A549 (cell line): ENCODE measurements around the gene CD3G. TPM values are rescaled to one million over a fixed set of nuclear protein-coding genes. Genes with fewer than 3 reads are reported as not detected.

Source experiments
- ATAC-seq, 2 experiments: fragments of 200-7000 bp in 1 of 2; fragments of >200 bp in 1 of 2; cut with Nextera tagmentation in 1 of 2; cut with Tn5 transposase in 1 of 2; 3 replicates each; pipeline versions ENCODE4 v1.8.0 to v1.9.1; 2018 to 2020; ENCODE audit warnings: mild to moderate bottlenecking in 1 of 2, moderate library complexity in 1 of 2
- CTCF ChIA-PET: fragments of 300-600 bp; sonication (Branson Sonifier 250); formaldehyde crosslinking; extraction: SDS; loops from one replicate; lab custom pipeline; 2021; ENCODE audit warnings: antibody characterized with exemption, inconsistent platforms; lab: Yijun Ruan, JAX
- POLR2A ChIA-PET: fragments of 350-600 bp; formaldehyde crosslinking; extraction: SDS; loops from one replicate; lab custom pipeline; 2021; ENCODE audit warnings: antibody characterized with exemption, inconsistent platforms; lab: Yijun Ruan, JAX
- DNase-seq, 2 experiments: peaks; one replicate each; pipeline versions ENCODE4 v3.0.0 to v3.0.0-alpha.2; 2011 to 2016; ENCODE audit warnings: low read depth in 1 of 2, low spot score in 1 of 2
- FAIRE-seq: peaks from 2 replicates; lab custom pipeline; 2011; peaks lifted over from hg19 to GRCh38; lab: Jason Lieb, UNC
- H3K27ac ChIP-seq, 2 experiments: fragments of >200 bp; sonication (Bioruptor Twin); formaldehyde crosslinking; 3 replicates each; pipeline ENCODE4 v1.5.1; 2016 to 2017
- H3K4me1 ChIP-seq: fragments of >200 bp; sonication (Bioruptor Twin); formaldehyde crosslinking; 3 replicates; pipeline ENCODE4 v1.6.1; 2016
- H3K4me2 ChIP-seq: fragments of >200 bp; sonication (Bioruptor Twin); formaldehyde crosslinking; 3 replicates; pipeline ENCODE4 v1.6.1; 2016
- H3K4me3 ChIP-seq: fragments of >200 bp; sonication (Bioruptor Twin); formaldehyde crosslinking; 3 replicates; pipeline ENCODE4 v1.5.1; 2016
- H3K9me3 ChIP-seq: fragments of >200 bp; sonication (Bioruptor Twin); formaldehyde crosslinking; 3 replicates; pipeline ENCODE4 v1.6.1; 2016
- CBX8 ChIP-seq: fragments of 200-600 bp; sonication (generic); IDR thresholded peaks from 2 replicates; pipeline ENCODE4 v1.6.1; 2016
- CEBPB ChIP-seq, 2 experiments: fragments of >200 bp in 1 of 2; sonication (Bioruptor Twin) in 1 of 2; formaldehyde crosslinking in 1 of 2; IDR thresholded peaks; 2 replicates each; pipeline ENCODE4 v1.6.1; 2012 to 2016
- CHD4 ChIP-seq: fragments of 200-600 bp; sonication (generic); IDR thresholded peaks from 2 replicates; pipeline ENCODE4 v1.6.1; 2016; ENCODE audit warnings: antibody characterized with exemption, mild to moderate bottlenecking, borderline replicate concordance
- CTCF ChIP-seq: fragments of >200 bp; sonication (Bioruptor Twin); formaldehyde crosslinking; IDR thresholded peaks from 3 replicates; pipeline ENCODE4 v1.5.1; 2016
- E2F6 ChIP-seq: IDR thresholded peaks from 2 replicates; pipeline ENCODE4 v1.6.1; 2012; ENCODE audit warnings: low read depth, borderline replicate concordance
- ESRRA ChIP-seq: fragments of 150-350 bp; IDR thresholded peaks from 2 replicates; pipeline ENCODE4 v1.6.1; 2014; ENCODE audit warnings: mild to moderate bottlenecking, low read length, borderline replicate concordance
- FOSB ChIP-seq: fragments of 250-450 bp; sonication (Bioruptor Pico); IDR thresholded peaks from 2 replicates; pipeline ENCODE4 v1.5.0; 2020; ENCODE audit warnings: mild to moderate bottlenecking, moderate library complexity
- HES2 ChIP-seq: fragments of >200 bp; sonication (Bioruptor Twin); formaldehyde crosslinking; IDR thresholded peaks from 2 replicates; pipeline ENCODE4 v1.6.1; 2016
- HOXB13 ChIP-seq: fragments of 250-450 bp; sonication (Bioruptor Pico); IDR thresholded peaks from 2 replicates; pipeline ENCODE4 v1.5.0; 2020; ENCODE audit warnings: low read depth, mild to moderate bottlenecking, moderate library complexity
- HOXB5 ChIP-seq: fragments of 250-450 bp; sonication (Bioruptor Pico); IDR thresholded peaks from 2 replicates; pipeline ENCODE4 v1.5.0; 2020; ENCODE audit warnings: mild to moderate bottlenecking, moderate library complexity
- MAX ChIP-seq: IDR thresholded peaks from 2 replicates; pipeline ENCODE4 v1.6.1; 2012
- NR3C1 ChIP-seq: fragments of >200 bp; sonication (Bioruptor Twin); formaldehyde crosslinking; IDR thresholded peaks from 3 replicates; pipeline ENCODE4 v1.6.1; 2017
- PHF8 ChIP-seq: fragments of 200-600 bp; sonication (generic); IDR thresholded peaks from 2 replicates; pipeline ENCODE4 v1.6.1; 2016; ENCODE audit warnings: low read depth, mild to moderate bottlenecking, antibody characterized with exemption, moderate library complexity, borderline replicate concordance
- POLR2AphosphoS2 ChIP-seq: conservative IDR thresholded peaks from 2 replicates; pipeline ENCODE4 v1.6.1; 2012; ENCODE audit warnings: low read length, improper control_type of control experiment, inconsistent platforms
- RAD21 ChIP-seq, 2 experiments: fragments of >200 bp in 1 of 2; sonication (Bioruptor Twin) in 1 of 2; formaldehyde crosslinking in 1 of 2; IDR thresholded peaks in 1 of 2; conservative IDR thresholded peaks in 1 of 2; 2 replicates in 1 of 2; 3 replicates in 1 of 2; pipeline ENCODE4 v1.6.1; 2012 to 2018; ENCODE audit warnings: inconsistent platforms in 1 of 2
- REST ChIP-seq: fragments of 200-600 bp; sonication (generic); IDR thresholded peaks from 2 replicates; pipeline ENCODE4 v1.6.1; 2016; ENCODE audit warnings: antibody characterized with exemption, mild to moderate bottlenecking, moderate library complexity
- RNF2 ChIP-seq: fragments of 200-600 bp; sonication (generic); IDR thresholded peaks from 2 replicates; pipeline ENCODE4 v1.6.1; 2016; ENCODE audit warnings: low read depth, mild to moderate bottlenecking, antibody characterized with exemption, moderate library complexity, borderline replicate concordance
- SREBF2 ChIP-seq: fragments of 450-650 bp; IDR thresholded peaks from 2 replicates; pipeline ENCODE4 v1.6.1; 2014; ENCODE audit warnings: mild to moderate bottlenecking, moderate library complexity
- ZFP36 ChIP-seq: fragments of 450-650 bp; IDR thresholded peaks from 2 replicates; pipeline ENCODE4 v1.6.1; 2014; ENCODE audit warnings: borderline replicate concordance; ENCODE audit not compliant: partially characterized antibody
- ZNF302 ChIP-seq: fragments of 250-450 bp; sonication (Bioruptor Pico); IDR thresholded peaks from 2 replicates; pipeline ENCODE4 v1.9.0; 2021; ENCODE audit warnings: inconsistent platforms, mild to moderate bottlenecking, moderate library complexity
- WGBS: methylation state at CpG from one replicate; pipeline ENCODE4 v1.1.6; 2017; ENCODE audit errors: missing lambda C conversion rate; 5-methylcytosine and 5-hydroxymethylcytosine counted together
- polyA plus RNA-seq, 4 experiments: library from polyadenylated mRNA; depleted of rRNA in 3 of 4; stranded (reverse); fragments of >200 nt; fragmentation: RNase III in 1 of 4; extraction: RNeasy Plus Mini Kit Qiagen cat#74134 plus additional on column Dnase treatment in 1 of 4; gene quantifications; 2 replicates in 3 of 4; 3 replicates in 1 of 4; pipeline ENCODE4 v1.2.3, GENCODE V29; 2011 to 2017

CD3G gene
- polyA plus RNA-seq, 2 of the 4 experiments (the other 2 are of a cell fraction), result not detected

- ChIA-PET CTCF (no interaction called here), POLR2A (no interaction called here)
- FAIRE-seq (no peak), DNase-seq (no peak), ATAC-seq (no peak)
- no peaks in the 10 kb centered on the region for H3K9me3 ChIP-seq
- H3K4me2 ChIP-seq, result no peak overlapping the region
- no peak overlapping the region for H3K4me3 ChIP-seq
- TF ChIP-seq HOXB13 (CRISPR knock-in tag), result no peak
- no peak overlapping the region for H3K27ac ChIP-seq
- WGBS, result 6% methylated on average over 1 of the region's 1 CpG
- H3K4me1 ChIP-seq, result no peaks in the 10 kb centered on the region
Observed at GRCh38 chr11:118334745-118335144, 9.4 kb upstream of the CD3G start.

- 37% methylated on average over 7 of the region's 7 CpGs for WGBS
- FAIRE-seq (no peak), DNase-seq (no peak), ATAC-seq (no peak)
- TF ChIP-seq POLR2AphosphoS2 (no peak), REST (no peak)
- ChIA-PET CTCF (no interaction called here), POLR2A (no interaction called here)
- Histone ChIP-seq H3K27ac (no peak overlapping the region), H3K4me3 (no peak overlapping the region), H3K9me3 (no peaks in the 10 kb centered on the region), H3K4me1 (no peaks in the 10 kb centered on the region), H3K4me2 (no peak overlapping the region)
Observed at GRCh38 chr11:118338637-118339061, 5.5 kb upstream of the CD3G start.

- Histone ChIP-seq H3K4me3 (no peak overlapping the region), H3K9me3 (no peaks in the 10 kb centered on the region)
- no peak for FAIRE-seq
- ChIA-PET CTCF (no interaction called here), POLR2A (no interaction called here)
- TF ChIP-seq HES2 (no peak), FOSB (CRISPR knock-in tag) (no peak), ZFP36 (no peak), HOXB5 (CRISPR knock-in tag) (no peak), E2F6 (no peak), CHD4 (no peak), CEBPB (IDR thresholded peaks at IDR 0.05) (no peak)
- TF ChIP-seq, all 56 proteins: peak for 0
- Histone ChIP-seq H3K4me2 (no peak overlapping the region), H3K27ac (no peak overlapping the region), H3K4me1 (no peaks in the 10 kb centered on the region)
- DNase-seq, result no peak
- no peak for ATAC-seq
- WGBS, result 40% methylated on average over 5 of the region's 5 CpGs
Observed at GRCh38 chr11:118339281-118339961, 4.7 kb upstream of the CD3G start.

GRCh38 chr11:118340449-118340848, 3.7 kb upstream of the CD3G start:
- ATAC-seq, result no peak
- Histone ChIP-seq H3K27ac (no peak overlapping the region), H3K4me3 (no peak overlapping the region), H3K9me3 (no peaks in the 10 kb centered on the region), H3K4me2 (no peak overlapping the region), H3K4me1 (no peaks in the 10 kb centered on the region)
- WGBS, result 35% methylated on average over 3 of the region's 3 CpGs
- TF ChIP-seq RAD21 (conservative IDR thresholded peaks at IDR 0.05 in 1 of 2, IDR thresholded peaks at IDR 0.05 in 1 of 2), result no peak
- no peak for TF ChIP-seq ZNF302 (CRISPR knock-in tag)
- no peak for TF ChIP-seq FOSB (CRISPR knock-in tag)
- no peak for TF ChIP-seq CTCF
- no peak for TF ChIP-seq ESRRA
- TF ChIP-seq RNF2, result no peak
- TF ChIP-seq PHF8, result no peak
- TF ChIP-seq CBX8, result no peak
- TF ChIP-seq SREBF2, result no peak
- TF ChIP-seq MAX, result no peak
- TF ChIP-seq ZFP36, result no peak
- no peak for TF ChIP-seq NR3C1
- ChIA-PET CTCF (interaction anchor here (1.2 kb wide), 2 partner anchors 11 to 142 kb away, joined by 3 to 4 read pairs; no protein-coding TSS in a partner anchor), POLR2A (no interaction called here)
- FAIRE-seq, result no peak
- no peak for DNase-seq
